ENCODE measurements around the gene DDX21.

- no peak for TF ChIP-seq GATA1 (IDR thresholded peaks at IDR 0.05; ENCODE audit: low read depth, low read length)
- TF ChIP-seq POLR2A (IDR thresholded peaks at IDR 0.05; ENCODE audit: low read length): no peak
These were observed 17.1 kb upstream of the DDX21 start for GRCh38 chr10:68938884-68939283.
